ENCODE results near the gene ANKRD62.

The ANKRD62 gene

GRCh38 chr18:12093520-12094257 is at the start of gene ANKRD62:
Gene ANKRD62, plus strand, starts transcription at chr18:12093843. Its CDS starts 175 bp downstream, at chr18:12094018.
- DNase-seq, result no peak

- no peak for DNase-seq
Measured at GRCh38 chr18:12044591-12044990, 49.1 kb upstream of the ANKRD62 start.

GRCh38 chr18:12046046-12046750 is 47.4 kb upstream of the ANKRD62 start:
- DNase-seq, result no peak

- no peak for DNase-seq
Measured at GRCh38 chr18:12046751-12047335, 46.8 kb upstream of the ANKRD62 start.

GRCh38 chr18:12048010-12048826 is 45.4 kb upstream of the ANKRD62 start:
- DNase-seq, result no peak

- DNase-seq, result no peak
Measured at GRCh38 chr18:12048827-12049175, 44.8 kb upstream of the ANKRD62 start.

- no peak for DNase-seq
Measured at GRCh38 chr18:12049978-12050811, 43.4 kb upstream of the ANKRD62 start.

GRCh38 chr18:12052866-12053265 is 40.8 kb upstream of the ANKRD62 start:
- DNase-seq, result no peak

- no peak for DNase-seq
Measured at GRCh38 chr18:12053289-12053688, 40.4 kb upstream of the ANKRD62 start.

GRCh38 chr18:12056034-12056883 is 37.4 kb upstream of the ANKRD62 start:
- DNase-seq, result no peak

GRCh38 chr18:12056884-12057402 is 36.7 kb upstream of the ANKRD62 start:
- no peak for DNase-seq

- DNase-seq, result no peak
Measured at GRCh38 chr18:12057419-12058039, 36.1 kb upstream of the ANKRD62 start.

GRCh38 chr18:12059334-12060181 is 34.1 kb upstream of the ANKRD62 start:
- DNase-seq, result no peak

- DNase-seq, result no peak
Measured at GRCh38 chr18:12060182-12060870, 33.3 kb upstream of the ANKRD62 start.

GRCh38 chr18:12061685-12062084 is 32.0 kb upstream of the ANKRD62 start:
- no peak for DNase-seq

- no peak for DNase-seq
Measured at GRCh38 chr18:12062974-12063373, 30.7 kb upstream of the ANKRD62 start.

- no peak for DNase-seq
Measured at GRCh38 chr18:12064086-12064763, 29.4 kb upstream of the ANKRD62 start.

GRCh38 chr18:12065397-12065796 is 28.2 kb upstream of the ANKRD62 start:
- DNase-seq, result no peak
